GM10847 (cell line): ENCODE measurements around the gene MIEF1.

Experiments
- POLR2A ChIP-seq: IDR thresholded peaks from 2 replicates; pipeline ENCODE4 v1.6.1; 2011; ENCODE audit not compliant: insufficient read length; ENCODE audit errors: extremely low read depth

MIEF1 gene

DNA sequence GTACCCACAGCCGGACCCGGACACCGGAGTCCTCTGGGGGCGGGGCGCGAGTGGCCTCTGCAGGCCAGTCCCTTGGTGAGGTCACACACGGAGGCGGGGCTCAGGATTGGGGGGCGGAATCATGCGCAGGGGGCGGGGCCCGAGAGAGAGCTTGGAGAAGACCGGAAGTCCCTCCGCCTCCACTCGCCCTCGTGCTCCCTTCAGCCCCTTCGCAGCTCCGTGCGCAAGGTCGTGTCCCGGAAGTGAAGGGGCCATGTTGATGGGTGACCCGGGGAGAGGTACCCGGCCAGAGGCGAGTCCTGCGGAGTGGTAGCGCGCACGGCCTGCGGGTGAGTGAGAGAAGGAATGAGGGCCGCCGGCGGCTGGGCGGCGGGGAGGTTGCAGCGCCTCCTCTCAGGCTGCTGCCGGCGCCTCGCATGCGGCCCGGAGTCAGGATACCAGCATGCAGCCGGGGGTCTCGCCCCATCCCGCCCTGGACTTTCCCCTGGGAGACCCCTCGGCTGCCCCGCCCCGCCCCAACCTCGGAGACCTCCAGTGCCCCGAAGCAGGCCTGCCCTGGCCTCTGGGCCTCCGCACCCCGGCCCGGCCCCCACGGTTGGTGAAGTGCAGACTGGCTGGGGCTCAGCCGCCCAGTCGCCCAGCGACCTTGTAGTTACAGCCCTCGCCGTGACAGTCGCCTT, at the start of gene MIEF1:
Gene MIEF1 (plus strand): TSS at position 182 of the 680 bp plus-strand sequence. CDS start 9,005 bp downstream, outside the sequence.
- TF ChIP-seq POLR2A = peak; percentile 59

DNA sequence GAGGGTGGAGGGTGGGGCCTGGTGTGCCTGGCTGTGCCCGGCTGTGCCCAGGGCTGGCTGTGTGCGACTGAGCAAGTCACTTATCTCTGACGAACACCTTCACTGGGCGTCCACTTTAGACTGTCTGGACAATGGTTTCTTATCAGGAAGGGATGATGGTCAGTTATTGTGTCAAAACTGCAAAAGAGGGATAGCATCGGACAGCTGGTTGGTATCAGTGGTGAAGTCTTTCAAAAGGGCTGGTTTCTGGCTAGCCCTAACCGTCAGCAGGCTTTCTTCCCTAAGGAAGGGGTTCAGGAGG, 49.4 kb upstream of the MIEF1 start:
- TF ChIP-seq POLR2A = no peak

DNA sequence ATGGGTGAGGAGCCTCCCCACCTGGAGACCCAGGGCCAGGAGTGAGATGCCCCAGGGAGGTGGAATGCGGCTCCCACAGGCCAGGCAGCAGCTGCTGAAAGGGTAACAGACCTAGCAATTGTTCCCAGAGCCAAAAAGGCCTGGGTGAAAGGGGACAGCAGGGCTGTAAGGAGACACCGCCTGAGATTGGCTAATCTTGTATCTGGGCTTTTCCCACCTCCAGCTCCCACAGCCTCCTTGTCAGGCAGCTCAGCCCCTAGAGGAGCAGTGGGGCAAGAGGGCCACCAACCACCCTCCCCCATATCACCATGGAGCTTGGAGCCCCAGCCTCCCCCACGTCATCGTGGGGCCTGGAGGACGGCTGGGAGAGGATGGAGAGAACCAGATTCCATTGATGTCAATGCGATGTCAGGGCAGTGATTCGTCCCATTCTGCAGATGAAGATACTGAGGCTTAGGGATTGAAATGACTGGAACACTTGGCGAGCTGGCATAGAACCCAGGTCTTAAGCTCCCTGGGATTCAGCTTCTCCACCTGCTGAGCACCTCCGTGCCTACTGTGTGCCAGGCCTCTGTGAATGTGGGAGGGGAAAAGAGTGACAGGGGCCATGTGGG, 48.2 kb upstream of the MIEF1 start:
- no peak for TF ChIP-seq POLR2A

DNA sequence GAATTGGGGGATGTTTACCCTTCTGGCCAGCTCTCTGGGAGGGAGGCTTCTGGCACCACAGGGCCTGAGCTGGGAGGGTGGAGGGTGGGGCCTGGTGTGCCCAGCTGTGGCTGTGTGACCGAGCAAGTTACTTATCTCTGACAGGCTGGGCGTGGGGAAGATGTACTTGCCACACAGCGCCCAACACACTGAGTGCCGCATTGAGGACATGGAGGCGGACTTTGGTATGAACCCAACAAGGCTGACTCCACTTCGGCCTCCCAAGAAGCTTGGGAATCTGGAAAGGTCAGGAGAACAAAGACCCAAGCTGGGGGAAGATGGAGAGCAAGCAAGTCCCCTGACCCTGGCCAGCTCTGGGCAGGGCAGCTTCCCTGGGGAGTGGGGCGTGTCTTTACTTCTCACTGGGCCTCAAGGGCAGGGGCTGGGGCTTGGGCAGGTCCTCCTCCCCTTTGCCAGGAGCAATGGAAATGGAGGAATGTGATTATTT, 47.7 kb upstream of the MIEF1 start:
- no peak for TF ChIP-seq POLR2A

DNA sequence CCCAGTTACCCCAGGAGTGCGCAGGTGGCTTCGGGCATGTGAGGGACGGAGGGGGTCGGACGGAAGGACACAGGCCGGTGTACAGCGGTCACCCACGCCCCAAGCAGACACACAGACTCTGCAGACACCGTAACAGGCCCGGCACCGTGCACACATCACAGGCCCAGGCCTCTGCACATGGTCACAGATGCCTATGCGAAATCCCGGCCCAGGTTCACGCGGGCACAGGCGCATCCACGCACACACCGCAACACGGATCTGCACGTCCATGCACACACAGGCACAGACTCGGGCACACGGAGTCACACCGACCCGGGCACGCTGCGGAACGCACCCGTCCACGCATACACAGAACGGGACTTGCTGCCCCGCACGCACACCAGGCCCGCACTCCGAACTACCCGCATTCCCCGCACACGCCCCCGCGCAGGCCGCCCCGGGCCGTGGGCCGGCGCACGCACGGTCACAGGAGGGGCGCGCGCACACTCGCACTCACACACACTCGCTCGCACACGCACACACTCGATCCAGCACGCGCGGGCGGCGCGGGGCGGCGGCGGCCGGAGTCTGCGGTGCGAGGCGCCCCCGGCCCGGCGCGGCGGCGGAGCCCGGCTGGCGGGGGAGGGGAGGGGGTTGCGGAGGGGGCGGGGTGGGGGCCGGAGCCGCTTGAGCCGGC, 45.4 kb upstream of the MIEF1 start, which contains the start of gene MGAT3:
Gene MGAT3 (plus strand): TSS at position 491 of the 676 bp plus-strand sequence. CDS start 30,336 bp downstream, outside the sequence.
- TF ChIP-seq POLR2A = no peak

DNA sequence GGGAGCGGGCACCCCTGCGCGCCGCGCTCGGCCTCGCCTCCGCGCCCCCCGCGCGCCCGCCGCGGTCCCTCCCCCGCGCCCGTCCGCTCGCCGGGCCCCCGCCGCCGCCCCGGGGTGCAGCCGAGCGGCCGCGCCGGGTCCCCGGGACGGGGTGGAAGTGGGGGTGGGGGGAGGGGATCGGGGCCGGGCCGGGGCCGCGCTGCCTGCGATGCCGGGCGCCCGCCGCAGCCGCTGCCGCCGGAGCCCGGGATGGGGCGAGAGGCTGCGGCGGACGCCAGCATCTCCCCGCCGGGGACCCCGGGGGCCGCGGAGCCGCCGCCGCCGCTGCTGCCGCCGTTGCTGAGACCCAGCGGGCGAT, 44.9 kb upstream of the MIEF1 start:
- no peak for TF ChIP-seq POLR2A

DNA sequence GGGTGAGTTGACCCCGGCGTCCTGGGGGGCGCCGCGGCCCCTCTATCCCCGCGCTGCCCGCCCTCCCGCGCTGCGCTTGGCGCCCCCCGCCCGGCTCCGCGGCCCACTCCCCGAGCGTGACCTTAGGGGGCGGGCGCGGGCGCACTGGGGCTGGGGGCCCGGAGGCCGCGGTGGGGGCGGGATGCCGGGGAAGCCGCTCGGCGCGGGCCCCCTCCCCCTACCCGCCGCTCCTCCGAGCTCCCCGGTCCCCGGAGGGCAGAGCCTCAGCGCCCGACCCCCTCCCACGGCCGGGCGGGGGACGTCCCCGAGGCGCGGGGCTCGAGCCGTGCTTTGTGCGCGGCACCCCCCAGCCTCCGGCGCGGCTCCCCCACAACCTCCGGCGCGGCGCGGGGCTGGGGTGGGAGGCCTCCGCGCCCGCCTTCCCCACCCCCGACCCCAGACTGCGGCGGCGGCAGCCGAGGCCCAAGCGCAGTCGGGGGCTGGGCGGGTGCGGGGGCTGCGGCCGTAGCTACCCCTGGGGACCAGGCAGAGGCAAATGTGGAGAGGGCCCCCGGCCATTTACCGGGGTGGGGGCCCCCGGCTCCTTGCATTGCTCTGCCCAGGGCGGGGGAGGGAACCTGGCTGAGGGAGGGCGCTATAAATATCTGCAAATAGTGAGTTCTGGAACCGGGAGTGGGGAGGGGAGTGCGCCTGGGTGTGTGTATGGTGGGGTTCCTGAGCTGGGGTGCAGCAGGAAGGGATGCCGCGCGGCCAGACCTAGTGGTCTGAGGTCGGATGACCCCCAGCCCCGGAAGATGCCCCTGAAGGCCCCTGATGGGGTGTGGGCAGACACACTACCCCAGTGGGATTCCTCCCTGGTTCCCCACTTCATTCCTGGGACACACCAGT, 44.3 kb upstream of the MIEF1 start:
- no peak for TF ChIP-seq POLR2A

DNA sequence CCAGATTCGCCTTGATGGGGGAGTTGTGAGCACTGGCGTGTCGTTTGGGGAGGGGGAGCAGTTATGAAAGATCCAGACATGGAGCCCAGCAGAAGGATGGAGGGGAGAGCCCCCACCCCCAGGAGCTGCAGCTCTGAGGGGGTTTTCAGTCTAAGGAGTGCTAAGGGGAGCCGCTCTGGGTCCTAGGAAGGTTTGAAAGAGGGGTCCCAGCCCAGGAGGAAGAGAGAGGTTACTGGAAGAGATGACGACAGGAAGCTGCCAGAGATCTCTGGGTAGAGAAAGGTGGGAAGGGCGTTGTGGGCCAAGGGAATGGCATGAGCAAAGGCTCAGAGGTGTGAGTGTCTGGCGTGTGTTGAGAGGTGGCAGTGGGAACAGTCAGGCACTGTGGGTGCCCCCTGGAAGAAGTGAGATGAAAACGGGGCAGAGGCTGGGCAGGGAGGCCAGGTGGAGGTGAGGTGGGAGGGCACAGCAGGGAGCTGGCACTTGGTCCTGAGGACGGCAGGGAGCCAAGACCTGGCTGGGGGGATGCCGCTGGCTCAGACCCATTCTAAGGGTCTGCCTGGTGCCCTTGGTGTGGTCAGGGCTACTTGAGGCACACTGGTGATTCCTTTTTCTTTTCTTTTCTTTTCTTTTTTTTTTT, 43.5 kb upstream of the MIEF1 start:
- no peak for TF ChIP-seq POLR2A

DNA sequence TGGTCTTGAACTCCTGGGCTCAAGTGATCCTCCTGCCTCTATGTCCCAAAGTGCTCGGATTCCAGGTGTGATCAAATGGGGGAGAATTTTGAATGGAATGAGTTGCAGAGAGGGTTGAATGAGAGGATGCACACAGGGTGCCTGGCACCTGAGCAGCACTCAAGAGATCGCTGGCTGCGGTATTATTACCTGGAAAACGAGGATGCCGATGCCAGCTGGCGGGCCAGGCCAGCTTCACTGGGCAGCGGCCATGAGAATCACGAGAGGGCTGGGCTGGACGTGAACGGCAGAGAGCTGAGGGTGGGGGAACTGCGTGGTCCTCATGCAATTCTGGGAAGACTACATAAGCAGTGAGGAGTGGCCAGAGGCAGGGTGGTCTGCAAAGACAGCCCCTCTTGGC, 42.4 kb upstream of the MIEF1 start:
- TF ChIP-seq POLR2A = no peak

DNA sequence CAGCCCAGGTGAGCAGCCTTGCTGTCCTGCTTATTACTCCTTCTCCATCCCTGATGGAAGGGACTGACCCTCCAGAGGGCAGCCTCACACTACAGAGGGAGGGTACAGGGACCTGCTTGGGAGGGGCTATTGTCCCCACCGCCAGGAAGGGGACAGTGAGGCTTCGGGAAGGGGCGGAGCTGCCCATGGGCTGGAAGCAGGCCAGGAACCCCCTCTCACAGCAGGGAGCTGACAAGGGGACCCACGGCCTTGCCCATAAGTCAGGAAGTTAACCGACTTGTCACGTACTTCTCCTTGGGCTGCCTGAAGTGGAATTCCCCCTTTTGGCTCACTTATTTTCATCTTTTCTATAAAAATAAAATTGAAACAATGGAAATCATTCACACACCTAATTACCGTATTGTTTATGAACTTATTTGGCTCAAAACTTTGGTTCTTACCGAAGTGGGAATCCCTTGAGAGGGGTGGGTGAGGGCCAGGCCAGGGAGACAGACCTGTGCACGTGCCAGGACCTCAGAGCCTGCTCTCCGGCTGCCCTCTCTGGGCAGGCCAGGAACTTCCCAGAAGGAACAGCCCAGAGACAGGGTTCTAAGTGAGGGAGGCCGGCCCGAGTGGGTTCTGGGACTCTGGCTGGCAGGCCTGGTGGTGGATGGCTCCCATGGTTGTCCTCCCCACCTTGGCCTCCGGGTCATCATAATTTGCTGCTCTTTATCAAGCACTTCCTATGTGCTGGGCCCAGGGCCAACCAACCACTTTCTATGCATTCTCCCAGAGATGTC, 39.5 kb upstream of the MIEF1 start:
- no peak for TF ChIP-seq POLR2A

DNA sequence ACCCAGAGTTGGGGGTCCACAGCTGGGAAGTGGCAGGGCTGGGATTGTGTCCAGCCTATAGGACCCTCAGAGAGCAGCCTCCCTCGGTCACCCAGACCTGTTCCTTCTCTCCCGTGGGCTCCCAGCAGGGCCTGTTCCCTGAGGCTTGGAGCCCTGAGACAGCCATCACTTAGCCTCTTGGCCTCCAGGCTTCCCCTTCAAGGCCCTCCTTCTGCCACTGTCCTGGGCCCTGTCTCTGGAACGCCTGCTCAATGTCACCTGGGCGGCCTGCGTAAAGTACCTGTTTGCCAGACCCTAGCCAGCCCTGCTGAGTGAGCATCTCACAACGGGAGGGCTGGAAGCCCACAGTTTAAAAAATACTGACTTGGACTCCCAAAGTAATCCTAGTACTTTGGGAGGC, 38.8 kb upstream of the MIEF1 start:
- TF ChIP-seq POLR2A = no peak

DNA sequence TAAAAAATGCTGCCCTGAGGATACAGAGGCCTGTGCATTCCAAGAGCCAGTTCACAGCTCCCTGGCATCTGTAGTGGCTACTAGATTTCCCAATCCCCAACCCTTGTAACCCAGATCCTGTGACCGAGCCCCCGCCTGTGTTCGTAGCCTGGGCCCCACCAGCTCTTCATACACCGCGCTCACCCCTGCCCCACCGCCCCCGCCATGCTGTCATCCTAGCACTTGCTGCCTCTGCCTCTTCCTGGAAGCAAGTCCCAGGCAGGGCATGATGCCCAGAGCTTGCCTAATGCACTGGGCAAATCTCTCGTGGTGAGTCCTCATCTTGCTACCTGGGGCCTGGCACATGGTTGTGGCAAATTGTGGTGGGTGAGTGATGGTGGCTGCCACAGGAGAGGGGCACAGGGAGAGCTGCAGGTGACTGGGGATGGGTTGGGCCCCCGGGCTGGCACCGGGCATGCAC, 38.1 kb upstream of the MIEF1 start:
- TF ChIP-seq POLR2A = no peak

DNA sequence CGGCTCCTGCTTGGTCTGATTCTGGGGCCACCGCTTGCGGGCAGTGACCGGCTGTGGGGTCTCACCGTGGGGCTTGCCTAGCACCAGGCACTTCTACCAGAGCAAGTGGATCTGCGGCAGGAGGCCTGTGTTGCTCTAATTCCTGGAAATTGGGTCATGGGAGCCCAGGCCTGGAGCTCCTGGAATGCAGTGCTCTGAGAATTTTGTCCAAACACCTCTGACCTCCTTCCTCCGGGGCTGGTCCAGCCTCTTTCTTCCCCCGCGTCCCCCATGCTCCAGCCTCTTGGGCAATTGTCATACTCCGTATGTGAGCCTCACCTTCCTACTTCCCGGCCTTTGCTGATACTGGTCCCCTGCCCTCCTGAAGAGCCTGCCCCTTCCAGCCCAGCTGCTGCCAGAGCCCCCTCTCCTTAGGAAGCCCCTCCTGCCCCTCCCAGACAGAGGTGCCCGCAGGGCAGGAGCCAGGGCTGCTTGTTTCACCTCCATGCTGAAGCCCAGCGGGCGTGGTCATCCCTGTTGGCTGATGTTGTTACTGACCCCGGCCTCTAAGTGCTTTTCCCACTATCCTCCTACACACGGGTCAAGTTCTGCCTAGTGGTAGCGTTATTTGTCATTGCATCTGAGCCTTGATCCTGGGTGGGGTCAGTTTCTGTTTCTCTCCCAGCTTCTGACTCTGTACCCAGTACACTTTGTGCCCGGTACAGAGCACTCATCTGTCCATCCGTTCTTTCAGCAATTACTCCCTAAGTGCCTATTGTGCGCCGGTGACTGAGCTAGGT, 35.7 kb upstream of the MIEF1 start:
- TF ChIP-seq POLR2A = no peak

DNA sequence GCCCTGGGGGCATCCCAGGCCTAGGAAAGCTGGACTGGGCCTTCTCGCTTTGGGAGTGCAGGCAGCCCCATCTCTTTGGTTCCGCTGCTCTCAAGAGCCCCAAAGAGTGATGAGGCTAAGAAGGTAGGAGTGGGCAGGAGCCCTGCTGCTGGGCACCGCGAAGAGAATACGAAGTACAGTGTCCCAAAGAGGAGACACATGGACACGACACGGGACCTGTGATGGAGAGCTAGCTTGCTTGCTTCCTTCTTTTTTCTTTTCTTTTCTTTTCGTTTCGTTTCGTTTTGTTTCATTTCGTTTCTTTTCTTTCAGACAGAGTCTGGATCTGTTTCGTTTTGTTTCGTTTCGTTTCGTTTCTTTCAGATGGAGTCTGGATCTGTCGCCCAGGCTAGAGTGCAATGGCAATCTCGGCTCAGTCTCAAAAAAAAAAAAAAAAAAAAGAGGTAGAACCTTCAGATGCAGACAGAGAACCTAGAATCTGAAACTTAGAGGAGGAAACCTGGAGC, 34.6 kb upstream of the MIEF1 start:
- TF ChIP-seq POLR2A = no peak
